Trophoblast cell (in vitro differentiated cells and primary cell): ENCODE data around the gene CROCC2.

ENCODE experiments used
- DNase-seq, 2 donors: peaks; one replicate each; pipeline ENCODE4 v3.0.0-alpha.2; 2016
- H2AFZ ChIP-seq: 2 replicates; pipeline ENCODE4 v1.6.1; 2013; ENCODE audit warnings: low read length, moderate library complexity, mild to moderate bottlenecking; ENCODE audit not compliant: insufficient read depth, poor library complexity
- H2AK5ac ChIP-seq: 2 replicates; pipeline ENCODE4 v1.6.1; 2013; ENCODE audit warnings: mild to moderate bottlenecking, low read length
- H2BK120ac ChIP-seq: 2 replicates; pipeline ENCODE4 v1.6.1; 2013; ENCODE audit warnings: low read length, mild to moderate bottlenecking, moderate library complexity; ENCODE audit not compliant: insufficient read depth, poor library complexity
- H2BK12ac ChIP-seq: 2 replicates; pipeline ENCODE4 v1.6.1; 2013; ENCODE audit warnings: mild to moderate bottlenecking, low read length, moderate library complexity
- H2BK5ac ChIP-seq: 2 replicates; pipeline ENCODE4 v1.6.1; 2013; ENCODE audit warnings: low read length, low read depth, moderate library complexity, mild to moderate bottlenecking; ENCODE audit not compliant: poor library complexity
- H3K14ac ChIP-seq: 2 replicates; pipeline ENCODE4 v1.6.1; 2013; ENCODE audit warnings: mild to moderate bottlenecking, low read length
- H3K18ac ChIP-seq: 2 replicates; pipeline ENCODE4 v1.6.1; 2013; ENCODE audit warnings: mild to moderate bottlenecking, low read length
- H3K23ac ChIP-seq: 2 replicates; pipeline ENCODE4 v1.6.1; 2013; ENCODE audit warnings: low read length
- H3K27ac ChIP-seq: 2 replicates; pipeline ENCODE4 v1.5.1; 2013; ENCODE audit warnings: low read depth, mild to moderate bottlenecking, inconsistent platforms, low read length, moderate library complexity
- H3K27me3 ChIP-seq: 2 replicates; pipeline ENCODE4 v1.6.1; 2013; ENCODE audit warnings: inconsistent platforms, mild to moderate bottlenecking, low read length, moderate library complexity; ENCODE audit not compliant: insufficient read depth
- H3K36me3 ChIP-seq, 2 experiments: 1 replicate in 1 of 2; 2 replicates in 1 of 2; pipeline ENCODE4 v1.6.1; 2013; ENCODE audit warnings: low read length in 2 of 2, mild to moderate bottlenecking in 2 of 2, moderate library complexity in 1 of 2; ENCODE audit not compliant: insufficient read depth in 2 of 2, control insufficient read depth in 1 of 2
- H3K4ac ChIP-seq: 2 replicates; pipeline ENCODE4 v1.6.1; 2013; ENCODE audit warnings: low read depth, mild to moderate bottlenecking, low read length, moderate library complexity
- H3K4me1 ChIP-seq, 2 experiments: 1 replicate in 1 of 2; 2 replicates in 1 of 2; pipeline ENCODE4 v1.6.1; 2013; ENCODE audit warnings: low read length in 2 of 2, mild to moderate bottlenecking in 2 of 2, moderate library complexity in 1 of 2; ENCODE audit not compliant: insufficient read depth in 2 of 2, control insufficient read depth in 1 of 2
- H3K4me2 ChIP-seq: 2 replicates; pipeline ENCODE4 v1.6.1; 2013; ENCODE audit warnings: inconsistent platforms, mild to moderate bottlenecking, low read length, moderate library complexity
- H3K4me3 ChIP-seq: 2 replicates; pipeline ENCODE4 v1.5.1; 2013; ENCODE audit warnings: mild to moderate bottlenecking, low read depth, low read length, inconsistent platforms
- H3K79me1 ChIP-seq: one replicate; pipeline ENCODE4 v1.6.1; 2013; ENCODE audit warnings: low read length
- H3K79me2 ChIP-seq: 2 replicates; pipeline ENCODE4 v1.6.1; 2013; ENCODE audit warnings: low read length, mild to moderate bottlenecking; ENCODE audit not compliant: control insufficient read depth, insufficient read depth, poor library complexity
- H3K9ac ChIP-seq: 2 replicates; pipeline ENCODE4 v1.6.1; 2013; ENCODE audit warnings: mild to moderate bottlenecking, low read length
- H3K9me3 ChIP-seq: 2 replicates; pipeline ENCODE4 v1.6.1; 2013; ENCODE audit warnings: low read depth, mild to moderate bottlenecking, control low read depth, inconsistent platforms, low read length; ENCODE audit not compliant: insufficient read depth
- H4K12ac ChIP-seq: 2 replicates; pipeline ENCODE4 v1.6.1; 2013; ENCODE audit warnings: low read depth, mild to moderate bottlenecking, low read length, moderate library complexity
- H4K8ac ChIP-seq: 2 replicates; pipeline ENCODE4 v1.6.1; 2013; ENCODE audit warnings: low read depth, mild to moderate bottlenecking, low read length, moderate library complexity
- H4K91ac ChIP-seq: one replicate; pipeline ENCODE4 v1.6.1; 2013; ENCODE audit warnings: low read depth, mild to moderate bottlenecking, low read length, moderate library complexity
- WGBS: extraction: QIAGEN DNeasy Blood & Tissue Kit; methylation state at CpG from one replicate; pipeline ENCODE4 v1.1.7; 2013; ENCODE audit warnings: missing lambda C conversion rate; ENCODE audit not compliant: insufficient read length, insufficient coverage; ENCODE audit errors: extremely low coverage; 5-methylcytosine and 5-hydroxymethylcytosine counted together

The CROCC2 gene

DNA sequence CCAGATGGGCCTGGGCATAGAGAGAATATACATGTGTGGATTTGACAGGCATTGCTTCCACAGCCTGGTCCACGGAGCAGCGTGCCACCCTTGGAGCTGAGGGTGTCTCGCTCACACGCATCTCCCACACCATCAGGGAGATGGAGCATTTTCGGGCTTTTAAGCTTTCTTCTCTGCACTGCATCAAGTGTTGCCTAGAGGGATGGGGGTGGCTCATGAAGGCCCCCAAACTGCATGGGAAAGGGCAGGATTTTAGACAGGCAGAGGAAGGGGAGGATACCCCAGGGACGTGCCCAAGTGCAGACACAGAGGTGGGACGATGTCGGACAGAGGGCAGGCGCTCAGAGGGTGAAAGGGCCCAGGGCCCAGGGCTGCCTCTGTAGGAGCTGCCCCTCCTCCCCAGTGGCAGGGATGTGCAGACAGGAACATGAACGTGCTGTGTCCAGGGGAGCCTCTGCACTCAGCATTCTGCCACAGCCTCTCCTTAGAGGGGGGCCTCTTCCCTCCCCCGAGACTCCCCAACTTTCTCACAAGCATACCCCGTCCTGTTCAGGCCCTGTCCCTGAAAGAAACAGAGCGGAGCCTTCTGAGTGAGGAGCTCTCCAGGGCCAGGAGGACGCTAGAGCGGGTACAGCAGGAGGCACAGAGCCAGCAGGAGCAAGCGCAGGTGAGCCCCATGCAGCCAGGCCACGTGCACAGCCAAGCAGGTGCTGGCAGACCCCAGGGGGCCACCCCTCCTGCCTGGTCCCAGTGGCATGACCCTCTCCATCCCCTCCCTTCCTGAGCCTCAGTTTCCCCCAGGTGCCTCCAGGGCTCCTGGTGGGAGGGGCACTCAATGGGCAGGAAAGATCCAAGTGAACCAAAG lies 49.4 kb downstream of the CROCC2 start:
- H3K23ac ChIP-seq = no peak overlapping the region
- H3K14ac ChIP-seq = no peak overlapping the region
- no peak overlapping the region for H4K8ac ChIP-seq
- H3K79me1 ChIP-seq = no peaks in the 10 kb centered on the region
- H3K27ac ChIP-seq = no peak overlapping the region
- no peak overlapping the region for H2BK12ac ChIP-seq
- H3K79me2 ChIP-seq = no peaks in the 10 kb centered on the region
- no peak overlapping the region for H3K9ac ChIP-seq
- WGBS = no CpG with 5 or more reads among the region's 17 CpGs
- H3K4me3 ChIP-seq = no peak overlapping the region
- no peak overlapping the region for H4K91ac ChIP-seq
- H2AK5ac ChIP-seq = no peak overlapping the region
- H3K36me3 ChIP-seq = no peaks in the 10 kb centered on the region
- H3K27me3 ChIP-seq = no peaks in the 10 kb centered on the region
- H3K18ac ChIP-seq = no peak overlapping the region
- no peak overlapping the region for H3K4ac ChIP-seq
- no peak for DNase-seq
- no peaks in the 10 kb centered on the region for H3K4me1 ChIP-seq
- H2BK120ac ChIP-seq = no peak overlapping the region
- no peak overlapping the region for H2AFZ ChIP-seq
- H3K4me2 ChIP-seq = no peak overlapping the region
- H3K9me3 ChIP-seq = peaks cover 10% of the 10 kb centered on the region
- H2BK5ac ChIP-seq = no peak overlapping the region
- H4K12ac ChIP-seq = no peak overlapping the region

DNA sequence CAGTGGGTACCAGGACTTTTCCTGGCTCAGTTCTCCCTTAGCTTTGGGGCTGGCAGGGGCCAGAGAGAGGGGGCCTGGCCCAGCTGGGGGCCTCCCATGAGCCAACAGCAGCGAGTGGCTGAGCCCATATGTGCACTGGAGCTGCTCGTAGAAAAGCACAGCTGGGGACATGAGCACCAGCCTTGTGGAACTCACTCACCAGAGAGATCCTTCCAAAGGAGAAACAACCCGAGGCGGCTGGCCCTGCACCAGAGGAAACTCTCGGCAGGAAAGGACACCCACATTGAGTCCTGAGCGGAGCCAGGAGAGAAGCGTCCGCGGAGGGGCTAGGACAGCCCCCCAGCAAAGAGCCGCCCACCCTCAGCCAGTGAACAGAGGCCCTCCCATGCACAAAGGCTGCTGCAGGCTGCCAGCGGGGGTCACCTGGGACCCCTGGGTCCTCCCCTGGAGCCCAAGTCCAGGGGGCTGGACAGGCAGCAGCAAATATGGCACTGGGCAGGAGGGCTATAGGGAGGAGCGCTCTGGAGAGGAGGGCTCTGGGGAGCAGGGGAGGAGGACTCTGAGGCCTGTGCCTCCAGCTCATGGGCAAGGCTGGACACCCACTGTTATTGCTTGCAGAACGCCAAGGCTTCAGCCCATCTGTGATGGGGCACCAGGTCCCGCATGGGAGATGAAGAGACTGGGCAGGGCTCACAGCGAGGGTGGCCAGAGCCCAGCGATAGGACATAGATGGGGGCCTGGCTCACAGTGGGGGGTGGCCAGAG lies 50.2 kb downstream of the CROCC2 start:
- no peak overlapping the region for H3K4ac ChIP-seq
- H2AFZ ChIP-seq = no peak overlapping the region
- H3K79me1 ChIP-seq = no peaks in the 10 kb centered on the region
- H3K4me2 ChIP-seq = no peak overlapping the region
- H3K4me3 ChIP-seq = no peak overlapping the region
- H3K9me3 ChIP-seq = peaks cover 7% of the 10 kb centered on the region
- no peak overlapping the region for H3K23ac ChIP-seq
- H2BK5ac ChIP-seq = no peak overlapping the region
- H4K91ac ChIP-seq = no peak overlapping the region
- H2AK5ac ChIP-seq = no peak overlapping the region
- no peak overlapping the region for H2BK120ac ChIP-seq
- H3K27me3 ChIP-seq = no peaks in the 10 kb centered on the region
- no CpG with 5 or more reads among the region's 16 CpGs for WGBS
- no peaks in the 10 kb centered on the region for H3K36me3 ChIP-seq
- no peak overlapping the region for H3K14ac ChIP-seq
- DNase-seq = no peak
- H3K79me2 ChIP-seq = no peaks in the 10 kb centered on the region
- no peak overlapping the region for H3K27ac ChIP-seq
- no peak overlapping the region for H4K12ac ChIP-seq
- H3K18ac ChIP-seq = no peak overlapping the region
- no peak overlapping the region for H4K8ac ChIP-seq
- H3K9ac ChIP-seq = no peak overlapping the region
- no peak overlapping the region for H2BK12ac ChIP-seq
- H3K4me1 ChIP-seq = no peaks in the 10 kb centered on the region

DNA sequence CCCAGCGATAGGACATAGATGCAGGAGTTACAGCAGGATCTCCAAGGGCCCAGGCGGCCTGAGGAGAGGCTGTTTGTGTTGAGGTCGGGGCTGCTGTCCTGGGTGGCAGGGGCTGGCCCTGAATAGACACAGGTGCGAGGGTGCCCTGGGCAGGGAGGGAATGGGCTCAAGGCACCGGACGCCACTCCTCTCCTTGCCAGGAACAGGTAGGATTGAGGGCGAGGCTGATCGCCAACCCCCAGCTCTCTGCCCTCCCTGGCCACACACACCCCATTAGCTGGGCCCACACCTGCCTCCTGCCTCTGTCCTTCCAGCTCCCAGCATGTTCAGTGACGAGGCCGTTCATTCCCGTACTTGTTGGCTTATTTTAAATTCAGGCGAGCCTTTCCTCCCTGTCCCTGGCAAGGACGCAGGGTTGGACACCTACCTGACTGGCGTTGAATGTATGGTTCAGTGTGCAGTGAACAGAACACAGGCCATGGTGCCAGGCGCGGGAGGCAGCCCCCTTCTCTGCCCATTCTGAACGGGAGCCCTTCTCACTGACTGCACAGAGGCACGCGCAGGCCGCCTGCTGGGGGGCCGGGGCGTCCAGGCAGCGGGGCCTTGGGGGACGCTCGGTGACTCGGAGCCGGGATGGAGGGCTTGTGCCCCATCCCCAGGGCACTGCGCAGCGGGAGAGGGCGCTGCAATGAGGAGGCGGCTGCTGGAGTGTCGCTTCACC lies 51.0 kb downstream of the CROCC2 start:
- Histone ChIP-seq H2AFZ (no peak overlapping the region), H4K91ac (no peak overlapping the region), H3K79me2 (no peaks in the 10 kb centered on the region), H2BK120ac (no peak overlapping the region), H3K27me3 (no peaks in the 10 kb centered on the region), H2AK5ac (no peak overlapping the region), H3K4ac (no peak overlapping the region), H3K4me3 (no peak overlapping the region), H3K4me2 (no peak overlapping the region), H3K36me3 (no peaks in the 10 kb centered on the region), H2BK12ac (no peak overlapping the region), H3K79me1 (no peaks in the 10 kb centered on the region), H3K27ac (no peak overlapping the region), H3K14ac (no peak overlapping the region), H3K4me1 (no peaks in the 10 kb centered on the region), H3K9ac (no peak overlapping the region), H2BK5ac (no peak overlapping the region), H4K12ac (no peak overlapping the region), H4K8ac (no peak overlapping the region), H3K23ac (no peak overlapping the region), H3K9me3 (peaks cover 8% of the 10 kb centered on the region), H3K18ac (no peak overlapping the region)
- DNase-seq = no peak
- no CpG with 5 or more reads among the region's 32 CpGs for WGBS

DNA sequence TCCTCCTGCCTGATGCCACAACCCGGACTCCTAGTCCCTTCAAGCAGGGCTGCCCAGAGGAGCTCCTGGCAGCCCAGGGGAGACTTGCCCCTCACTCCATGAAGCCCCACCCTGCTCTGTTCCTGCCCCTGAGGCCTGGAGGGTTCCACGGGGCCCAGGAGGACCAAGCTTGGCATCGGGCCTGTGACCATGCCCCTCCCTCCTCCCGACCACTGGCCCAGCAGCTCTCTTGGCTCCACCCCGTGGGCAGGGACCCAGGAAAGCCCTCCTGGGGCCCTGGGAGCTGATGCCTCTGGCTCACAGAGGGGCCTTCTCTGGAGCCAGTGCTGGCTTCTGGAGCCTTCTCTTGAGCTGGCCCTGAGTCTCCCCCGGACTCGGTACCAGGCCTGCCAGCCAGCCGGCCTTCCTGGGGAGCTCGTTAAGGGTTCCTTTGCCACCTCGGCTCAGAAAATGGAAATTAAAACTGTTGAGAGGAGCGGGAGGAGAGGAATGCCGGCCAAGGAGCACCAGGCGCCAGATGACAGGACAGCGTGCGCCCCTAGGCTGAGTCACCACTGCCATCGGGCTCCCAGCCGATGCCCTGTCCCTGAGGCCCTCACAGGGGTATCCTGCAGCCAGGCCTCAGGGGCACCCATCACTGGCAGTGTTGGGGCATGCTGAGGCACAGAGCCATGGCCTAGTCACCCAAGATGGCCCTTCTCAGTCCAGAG lies 51.7 kb downstream of the CROCC2 start:
- no peak overlapping the region for H2BK5ac ChIP-seq
- H2BK120ac ChIP-seq = no peak overlapping the region
- no peaks in the 10 kb centered on the region for H3K4me1 ChIP-seq
- H3K18ac ChIP-seq = no peak overlapping the region
- no peak overlapping the region for H2AK5ac ChIP-seq
- no peaks in the 10 kb centered on the region for H3K36me3 ChIP-seq
- no peak overlapping the region for H4K91ac ChIP-seq
- no peak overlapping the region for H2BK12ac ChIP-seq
- H3K27me3 ChIP-seq = no peaks in the 10 kb centered on the region
- no peak overlapping the region for H3K23ac ChIP-seq
- H3K4me2 ChIP-seq = no peak overlapping the region
- H3K9me3 ChIP-seq = peaks cover 7% of the 10 kb centered on the region
- no peak overlapping the region for H3K9ac ChIP-seq
- no peak overlapping the region for H2AFZ ChIP-seq
- no peak for DNase-seq
- H3K4me3 ChIP-seq = no peak overlapping the region
- no CpG with 5 or more reads among the region's 17 CpGs for WGBS
- no peak overlapping the region for H4K12ac ChIP-seq
- no peak overlapping the region for H4K8ac ChIP-seq
- H3K4ac ChIP-seq = no peak overlapping the region
- no peaks in the 10 kb centered on the region for H3K79me2 ChIP-seq
- H3K79me1 ChIP-seq = no peaks in the 10 kb centered on the region
- H3K27ac ChIP-seq = no peak overlapping the region
- H3K14ac ChIP-seq = no peak overlapping the region
